HG02885 (cell line): ENCODE data around the gene PRSS56.

Experiments used
- ATAC-seq: cut with Tn5 transposase; IDR thresholded peaks from one replicate; pipeline ENCODE4 v1.9.1; 2021; ENCODE audit warnings: mild to moderate bottlenecking; ENCODE audit not compliant: unreplicated experiment, poor library complexity

The PRSS56 gene

GRCh38 chr2:232519581-232520438, at the start of gene PRSS56:
Gene PRSS56 (plus strand): TSS chr2:232520388. CDS start chr2:232520599, 211 bp downstream.
- no peak for ATAC-seq

- ATAC-seq: no peak
Measured at GRCh38 chr2:232473467-232473890, 46.7 kb upstream of the PRSS56 start.

- no peak for ATAC-seq
Measured at GRCh38 chr2:232476045-232476444, 44.1 kb upstream of the PRSS56 start.

GRCh38 chr2:232476791-232477190, 43.4 kb upstream of the PRSS56 start:
- no peak for ATAC-seq

- no peak for ATAC-seq
Measured at GRCh38 chr2:232477751-232478510, 42.3 kb upstream of the PRSS56 start.

- no peak for ATAC-seq
Measured at GRCh38 chr2:232478571-232479340, 41.4 kb upstream of the PRSS56 start.

- ATAC-seq: no peak
Measured at GRCh38 chr2:232479341-232480200, 40.6 kb upstream of the PRSS56 start.

- ATAC-seq: no peak
Measured at GRCh38 chr2:232480201-232481190, 39.7 kb upstream of the PRSS56 start.

- no peak for ATAC-seq
Measured at GRCh38 chr2:232481322-232482140, 38.7 kb upstream of the PRSS56 start.

- no peak for ATAC-seq
Measured at GRCh38 chr2:232482301-232483238, 37.6 kb upstream of the PRSS56 start.

- no peak for ATAC-seq
Measured at GRCh38 chr2:232483311-232483922, 36.8 kb upstream of the PRSS56 start.

- ATAC-seq: no peak
Measured at GRCh38 chr2:232483923-232484627, 36.1 kb upstream of the PRSS56 start.

GRCh38 chr2:232484628-232485347, 35.4 kb upstream of the PRSS56 start:
- ATAC-seq: no peak

GRCh38 chr2:232485348-232485756, 34.8 kb upstream of the PRSS56 start:
- no peak for ATAC-seq
